B cell (primary cell): ENCODE data around the gene ZC3H18.

ENCODE experiments used
- EZH2 ChIP-seq: IDR thresholded peaks from 2 replicates; pipeline ENCODE4 v1.6.1; 2012; ENCODE audit warnings: borderline replicate concordance, low read depth, mild to moderate bottlenecking, moderate library complexity, low read length; ENCODE audit not compliant: insufficient read depth, poor library complexity, severe bottlenecking
- TF ChIP-seq, protein P1 (sequence below): fragments of 200-600 bp; IDR thresholded peaks from one replicate; pipeline ENCODE4 v1.8.0; 2022; ENCODE audit warnings: antibody characterized with exemption, mild to moderate bottlenecking

DNA sequence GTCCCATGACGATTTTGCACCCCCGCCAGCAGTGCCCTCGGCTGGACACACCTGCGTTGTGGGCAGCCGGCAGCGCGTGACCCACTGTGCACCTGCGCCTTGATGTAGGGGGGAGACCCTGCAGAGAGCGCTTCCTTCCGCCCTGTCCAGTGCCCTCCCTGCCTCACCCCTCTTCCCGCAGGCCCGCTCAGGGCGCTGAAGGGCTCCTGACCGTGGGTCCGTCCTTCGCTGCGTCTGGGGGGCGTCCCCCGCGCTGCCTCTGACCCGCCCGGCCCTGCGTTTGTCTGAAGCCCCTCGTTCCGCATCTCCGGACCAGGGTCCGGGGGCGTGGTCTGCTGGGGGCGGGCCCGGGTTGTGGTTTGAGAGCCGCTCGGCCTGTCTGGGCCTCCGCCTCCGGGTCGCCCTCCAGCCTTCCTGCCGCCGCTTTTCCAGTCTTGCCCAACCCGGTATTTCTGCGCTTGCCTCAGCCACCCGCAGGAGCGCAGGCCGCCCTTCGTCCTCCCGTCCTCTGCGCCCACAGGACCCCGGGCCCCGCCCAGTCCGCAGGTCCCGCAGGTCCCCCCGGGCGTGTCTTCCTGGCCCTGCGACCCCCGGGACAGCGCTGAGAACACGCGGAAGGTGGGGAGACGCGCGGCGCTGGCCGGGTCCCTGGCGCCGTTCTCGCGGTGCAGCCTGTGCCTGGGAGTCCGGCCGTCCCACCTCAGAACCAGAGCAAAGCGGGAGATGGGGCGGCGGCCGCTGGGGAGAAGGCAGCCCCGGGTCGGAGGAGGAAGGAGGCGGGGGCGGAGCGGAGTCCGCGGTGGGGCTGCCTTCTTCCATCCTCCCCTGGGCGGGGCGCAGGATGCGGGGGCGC lies 64.2 kb downstream of the ZC3H18 start:
- TF ChIP-seq, protein P1, sequence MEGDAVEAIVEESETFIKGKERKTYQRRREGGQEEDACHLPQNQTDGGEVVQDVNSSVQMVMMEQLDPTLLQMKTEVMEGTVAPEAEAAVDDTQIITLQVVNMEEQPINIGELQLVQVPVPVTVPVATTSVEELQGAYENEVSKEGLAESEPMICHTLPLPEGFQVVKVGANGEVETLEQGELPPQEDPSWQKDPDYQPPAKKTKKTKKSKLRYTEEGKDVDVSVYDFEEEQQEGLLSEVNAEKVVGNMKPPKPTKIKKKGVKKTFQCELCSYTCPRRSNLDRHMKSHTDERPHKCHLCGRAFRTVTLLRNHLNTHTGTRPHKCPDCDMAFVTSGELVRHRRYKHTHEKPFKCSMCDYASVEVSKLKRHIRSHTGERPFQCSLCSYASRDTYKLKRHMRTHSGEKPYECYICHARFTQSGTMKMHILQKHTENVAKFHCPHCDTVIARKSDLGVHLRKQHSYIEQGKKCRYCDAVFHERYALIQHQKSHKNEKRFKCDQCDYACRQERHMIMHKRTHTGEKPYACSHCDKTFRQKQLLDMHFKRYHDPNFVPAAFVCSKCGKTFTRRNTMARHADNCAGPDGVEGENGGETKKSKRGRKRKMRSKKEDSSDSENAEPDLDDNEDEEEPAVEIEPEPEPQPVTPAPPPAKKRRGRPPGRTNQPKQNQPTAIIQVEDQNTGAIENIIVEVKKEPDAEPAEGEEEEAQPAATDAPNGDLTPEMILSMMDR: no peak
- TF ChIP-seq EZH2: no peak
